ENCODE results near the gene CPNE5. TPM values are rescaled to one million over a fixed set of nuclear protein-coding genes. Genes with fewer than 3 reads are reported as not detected.

Gene CPNE5
- total and polyA plus RNA-seq, 2 experiments from 2014 or later = 0.30 to 1.2 TPM

- Histone ChIP-seq H3K9me2 (replicated peaks; ENCODE audit: insufficient read depth) (no peaks in the 10 kb centered on the region), H3K4me3 (no peak overlapping the region), H3K27me3 (no peaks in the 10 kb centered on the region), H3K79me2 (no peaks in the 10 kb centered on the region), H3K9me3 (ENCODE audit: low read depth) (no peaks in the 10 kb centered on the region), H3K27ac (no peak overlapping the region), H2AFZ (no peak overlapping the region), H3K4me2 (no peak overlapping the region), H4K20me1 (ENCODE audit: insufficient read depth, poor library complexity, severe bottlenecking) (no peaks in the 10 kb centered on the region), H3K36me3 (replicated peaks; ENCODE audit: insufficient read depth, low read depth) (no peaks in the 10 kb centered on the region), H3K4me1 (ENCODE audit: insufficient read depth) (no peaks in the 10 kb centered on the region)
- WGBS (ENCODE audit: low lambda C conversion rate, missing lambda C conversion rate) = 47% methylated on average over 17 of the region's 17 CpGs
- DNase-seq (ENCODE audit: low spot score) = peak; percentile 93
- no peak for TF ChIP-seq EZH2 (IDR thresholded peaks at IDR 0.05; ENCODE audit: borderline replicate concordance)
- TF ChIP-seq CTCF (IDR thresholded peaks at IDR 0.05; ENCODE audit: poor library complexity) = peak; percentile 91
- no peak for TF ChIP-seq EZH2phosphoT487 (IDR thresholded peaks at IDR 0.05; ENCODE audit: low read depth, severe bottlenecking, unreplicated experiment)
These were observed 73.4 kb downstream of the CPNE5 start for GRCh38 chr6:36765594-36766398.

GRCh38 chr6:36765190-36765589, 74.1 kb downstream of the CPNE5 start:
- H3K36me3 ChIP-seq (replicated peaks; ENCODE audit: insufficient read depth, low read depth) = no peaks in the 10 kb centered on the region
- no peaks in the 10 kb centered on the region for H4K20me1 ChIP-seq (ENCODE audit: insufficient read depth, poor library complexity, severe bottlenecking)
- DNase-seq (ENCODE audit: low spot score) = no peak
- H3K9me3 ChIP-seq (ENCODE audit: low read depth) = no peaks in the 10 kb centered on the region
- no peak overlapping the region for H3K4me3 ChIP-seq
- H2AFZ ChIP-seq = no peak overlapping the region
- TF ChIP-seq EZH2 (IDR thresholded peaks at IDR 0.05; ENCODE audit: borderline replicate concordance) (no peak), EZH2phosphoT487 (IDR thresholded peaks at IDR 0.05; ENCODE audit: low read depth, severe bottlenecking, unreplicated experiment) (no peak), CTCF (IDR thresholded peaks at IDR 0.05; ENCODE audit: poor library complexity) (no peak)
- no peak overlapping the region for H3K4me2 ChIP-seq
- H3K27me3 ChIP-seq = no peaks in the 10 kb centered on the region
- H3K79me2 ChIP-seq = no peaks in the 10 kb centered on the region
- H3K9me2 ChIP-seq (replicated peaks; ENCODE audit: insufficient read depth) = no peaks in the 10 kb centered on the region
- H3K4me1 ChIP-seq (ENCODE audit: insufficient read depth) = no peaks in the 10 kb centered on the region
- 74% methylated on average over 4 of the region's 10 CpGs for WGBS (ENCODE audit: low lambda C conversion rate, missing lambda C conversion rate)
- H3K27ac ChIP-seq = no peak overlapping the region

GRCh38 chr6:36762123-36762522, 77.1 kb downstream of the CPNE5 start:
- Histone ChIP-seq H3K4me3 (no peak overlapping the region), H3K36me3 (replicated peaks; ENCODE audit: insufficient read depth, low read depth) (no peaks in the 10 kb centered on the region), H3K27ac (no peak overlapping the region), H4K20me1 (ENCODE audit: insufficient read depth, poor library complexity, severe bottlenecking) (no peaks in the 10 kb centered on the region), H3K9me3 (ENCODE audit: low read depth) (no peaks in the 10 kb centered on the region), H3K9me2 (replicated peaks; ENCODE audit: insufficient read depth) (no peaks in the 10 kb centered on the region), H3K79me2 (no peaks in the 10 kb centered on the region), H3K27me3 (no peaks in the 10 kb centered on the region), H3K4me1 (ENCODE audit: insufficient read depth) (no peaks in the 10 kb centered on the region), H3K4me2 (no peak overlapping the region), H2AFZ (no peak overlapping the region)
- TF ChIP-seq EZH2 (IDR thresholded peaks at IDR 0.05; ENCODE audit: borderline replicate concordance) (no peak), EZH2phosphoT487 (IDR thresholded peaks at IDR 0.05; ENCODE audit: low read depth, severe bottlenecking, unreplicated experiment) (no peak), CTCF (IDR thresholded peaks at IDR 0.05; ENCODE audit: poor library complexity) (no peak)
- no peak for DNase-seq (ENCODE audit: low spot score)
- 97% methylated on average over 11 of the region's 11 CpGs for WGBS (ENCODE audit: low lambda C conversion rate, missing lambda C conversion rate)
